CD14-positive monocyte (primary cell): ENCODE results near the gene B4GALT6. TPM values are rescaled to one million over a fixed set of nuclear protein-coding genes. Genes with fewer than 3 reads are reported as not detected.

ENCODE experiments used
- DNase-seq, 3 donors: peaks; one replicate each; pipeline ENCODE4 v3.0.0-alpha.2; 2011 to 2022
- H2AFZ ChIP-seq: 2 replicates; pipeline ENCODE4 v1.6.0; 2012; ENCODE audit warnings: mild to moderate bottlenecking, low read depth, low read length, inconsistent platforms; ENCODE audit not compliant: insufficient read depth, poor library complexity, severe bottlenecking
- H3K27ac ChIP-seq, 2 donors: 1 replicate in 1 of 2; 2 replicates in 1 of 2; pipeline ENCODE4 v1.5.1; 2012 to 2013; ENCODE audit warnings: low read length in 2 of 2, control low read depth in 1 of 2, inconsistent platforms in 1 of 2, low read depth in 1 of 2, mild to moderate bottlenecking in 1 of 2
- H3K27me3 ChIP-seq, 2 donors: one replicate each; pipeline versions ENCODE4 v1.6.0 to v1.6.1; 2011 to 2013; ENCODE audit warnings: low read length in 2 of 2; ENCODE audit not compliant: control insufficient read depth in 2 of 2, insufficient read depth in 2 of 2
- H3K36me3 ChIP-seq, 2 donors: replicated peaks in 1 of 2; 1 replicate in 1 of 2; 2 replicates in 1 of 2; pipeline versions ENCODE4 v1.5.1 to v1.6.1; 2012 to 2013; ENCODE audit warnings: low read length in 2 of 2, control low read depth in 1 of 2, inconsistent platforms in 1 of 2, mild to moderate bottlenecking in 1 of 2; ENCODE audit not compliant: insufficient read depth in 2 of 2, control insufficient read depth in 1 of 2
- H3K4me1 ChIP-seq, 2 donors: 1 replicate in 1 of 2; 2 replicates in 1 of 2; pipeline versions ENCODE4 v1.5.1 to v1.6.1; 2012 to 2013; ENCODE audit warnings: low read length in 2 of 2, control low read depth in 1 of 2, inconsistent platforms in 1 of 2, mild to moderate bottlenecking in 1 of 2, moderate library complexity in 1 of 2; ENCODE audit not compliant: insufficient read depth in 2 of 2, control insufficient read depth in 1 of 2
- H3K4me2 ChIP-seq: replicated peaks from 2 replicates; pipeline ENCODE3; 2012; ENCODE audit warnings: low read length, moderate library complexity, mild to moderate bottlenecking; ENCODE audit not compliant: poor library complexity, severe bottlenecking; ENCODE audit errors: extremely low read depth
- H3K4me3 ChIP-seq, 3 experiments: fragments of 200-600 bp in 1 of 3; sonication (generic) in 1 of 3; replicated peaks in 1 of 3; 1 replicate in 2 of 3; 2 replicates in 1 of 3; pipeline ENCODE4 v1.5.1; 2011 to 2013; ENCODE audit warnings: low read length in 3 of 3, mild to moderate bottlenecking in 3 of 3, control low read depth in 2 of 3, low read depth in 2 of 3, inconsistent platforms in 1 of 3, moderate library complexity in 1 of 3
- H3K79me2 ChIP-seq: 2 replicates; pipeline ENCODE4 v1.6.0; 2012; ENCODE audit warnings: mild to moderate bottlenecking, control low read depth, inconsistent platforms, low read length, moderate library complexity; ENCODE audit not compliant: insufficient read depth
- H3K9ac ChIP-seq: 2 replicates; pipeline ENCODE4 v1.6.0; 2017; ENCODE audit warnings: low read length, mild to moderate bottlenecking; ENCODE audit not compliant: insufficient read depth, poor library complexity, severe bottlenecking
- H3K9me3 ChIP-seq, 2 donors: replicated peaks in 1 of 2; 1 replicate in 1 of 2; 2 replicates in 1 of 2; pipeline versions ENCODE4 v1.5.1 to v1.6.1; 2012 to 2013; ENCODE audit warnings: low read length in 2 of 2, control low read depth in 1 of 2; ENCODE audit not compliant: control insufficient read depth in 1 of 2, insufficient read depth in 1 of 2
- H4K20me1 ChIP-seq: 2 replicates; pipeline ENCODE4 v1.6.0; 2012; ENCODE audit warnings: mild to moderate bottlenecking, low read length, control low read depth, moderate library complexity; ENCODE audit not compliant: insufficient read depth
- H3K27ac Mint-ChIP-seq, 7 donors: one replicate each; pipeline ENCODE4 v1.8.0; 2020; ENCODE audit warnings: mild to moderate bottlenecking in 7 of 7, mixed read lengths in 7 of 7, moderate library complexity in 6 of 7, inconsistent platforms in 2 of 7
- H3K27me3 Mint-ChIP-seq, 3 donors: one replicate each; pipeline ENCODE4 v1.8.0; 2021 to 2022; ENCODE audit warnings: low read depth in 3 of 3, mild to moderate bottlenecking in 3 of 3, mixed read lengths in 3 of 3, moderate library complexity in 3 of 3, inconsistent platforms in 1 of 3
- H3K36me3 Mint-ChIP-seq, 2 donors: one replicate each; pipeline ENCODE4 v1.8.0; 2020; ENCODE audit warnings: mixed read lengths in 2 of 2, inconsistent platforms in 1 of 2, mild to moderate bottlenecking in 1 of 2
- H3K4me1 Mint-ChIP-seq: one replicate; pipeline ENCODE4 v1.8.0; 2020; ENCODE audit warnings: mild to moderate bottlenecking, mixed read lengths
- H3K4me3 Mint-ChIP-seq, 2 donors: one replicate each; pipeline ENCODE4 v1.8.0; 2020; ENCODE audit warnings: mild to moderate bottlenecking in 2 of 2, mixed read lengths in 2 of 2, moderate library complexity in 1 of 2
- H3K9me3 Mint-ChIP-seq, 7 donors: one replicate each; pipeline ENCODE4 v1.8.0; 2020 to 2022; ENCODE audit warnings: mixed read lengths in 7 of 7, mild to moderate bottlenecking in 6 of 7, moderate library complexity in 6 of 7, inconsistent platforms in 2 of 7
- CTCF ChIP-seq: fragments of 200-600 bp; IDR thresholded peaks from one replicate; pipeline ENCODE4 v1.8.0; 2022; ENCODE audit warnings: antibody characterized with exemption, mild to moderate bottlenecking
- WGBS: methylation state at CpG from one replicate; pipeline ENCODE4 v1.1.5; 2013; ENCODE audit warnings: missing lambda C conversion rate; ENCODE audit not compliant: insufficient coverage; 5-methylcytosine and 5-hydroxymethylcytosine counted together
- intact Hi-C, 2 donors: fragments of 100-400 bp; cut with micrococcal nuclease; formaldehyde crosslinking; loops; one replicate each; pipeline versions ENCODE4 v1.15.0 to v1.15.1; 2023
- polyA plus RNA-seq, 3 donors: library from polyadenylated mRNA; depleted of rRNA in 1 of 3; unstranded in 2 of 3; stranded (reverse) in 1 of 3; fragments of 300-500 nt in 2 of 3; fragments of >200 nt in 1 of 3; fragmentation: Illumina TruSeq in 2 of 3; gene quantifications; 1 replicate in 2 of 3; 2 replicates in 1 of 3; pipeline ENCODE4 v1.2.3, GENCODE V29; 2012 to 2021

Gene B4GALT6
- polyA plus RNA-seq, 3 donors: 0.09 to 0.68 (median 0.12) TPM

GRCh38 chr18:31685097-31686082 lies 1.0 kb upstream of the B4GALT6 start:
- Mint-ChIP-seq H3K4me1 (peaks cover 27% of the 10 kb centered on the region), H3K36me3 (peaks cover 0 to 2% of the 10 kb centered on the region in 2 donors), H3K27me3 (peaks cover 2 to 5% (median 3%) of the 10 kb centered on the region in 3 donors), H3K4me3 (peak overlapping the region; percentile 88 to 91), H3K27ac (peak overlapping the region in 5 of 7 donors; percentile 78 to 88 (median 82)), H3K9me3 (peaks cover 0 to 2% (median 0%) of the 10 kb centered on the region in 7 donors)
- Histone ChIP-seq H3K4me3 (peak overlapping the region; percentile 46 to 80 (median 76)), H2AFZ (peak overlapping the region; percentile 92), H3K4me1 (peaks cover 21 to 28% of the 10 kb centered on the region in 2 donors), H3K36me3 (no peaks in the 10 kb centered on the region), H3K79me2 (peaks cover 28% of the 10 kb centered on the region), H3K4me2 (peak overlapping the region; percentile 84), H3K9ac (peak overlapping the region; percentile 65), H4K20me1 (no peaks in the 10 kb centered on the region), H3K27me3 (peaks cover 0 to 5% of the 10 kb centered on the region in 2 donors), H3K9me3 (no peaks in the 10 kb centered on the region), H3K27ac (peak overlapping the region; percentile 13 to 29)
- peak; percentile 54 to 63 (median 61) for DNase-seq
- intact Hi-C loops: no loop called here
- under 1% methylated on average over 107 of the region's 115 CpGs for WGBS
- TF ChIP-seq CTCF: peak; percentile 43

- H3K79me2 ChIP-seq: peaks cover 35% of the 10 kb centered on the region
- H3K9ac ChIP-seq: peak overlapping the region; percentile 52
- peaks cover 2 to 5% (median 3%) of the 10 kb centered on the region in 3 donors for H3K27me3 Mint-ChIP-seq
- H2AFZ ChIP-seq: peak overlapping the region; percentile 92
- H3K4me3 ChIP-seq: peak overlapping the region; percentile 39 to 84 (median 62)
- intact Hi-C loops: no loop called here
- peaks cover 0 to 2% (median 0%) of the 10 kb centered on the region in 7 donors for H3K9me3 Mint-ChIP-seq
- H3K27ac Mint-ChIP-seq: peak overlapping the region in 4 of 7 donors; percentile 48 to 89 (median 50)
- H3K27me3 ChIP-seq: peaks cover 0 to 5% of the 10 kb centered on the region in 2 donors
- peak overlapping the region; percentile 98 for H3K4me3 Mint-ChIP-seq
- WGBS: 0% methylated on average over 8 of the region's 9 CpGs
- H3K36me3 Mint-ChIP-seq: peaks cover 0 to 2% of the 10 kb centered on the region in 2 donors
- no peaks in the 10 kb centered on the region for H3K36me3 ChIP-seq
- no peak for DNase-seq
- peak overlapping the region; percentile 95 for H3K4me2 ChIP-seq
- TF ChIP-seq CTCF: no peak
- H3K4me1 ChIP-seq: peaks cover 29 to 42% of the 10 kb centered on the region in 2 donors
- H3K9me3 ChIP-seq: no peaks in the 10 kb centered on the region
- peaks cover 40% of the 10 kb centered on the region for H3K4me1 Mint-ChIP-seq
- H4K20me1 ChIP-seq: no peaks in the 10 kb centered on the region
- no peak overlapping the region for H3K27ac ChIP-seq
Measured at GRCh38 chr18:31683968-31684278, 458 bp downstream of the B4GALT6 start.
